AG09309 (cell line): Measurements from ENCODE around the gene SEC14L2.
A peak's percentile ranks its signal among the peaks of the same experiment; 100 is the strongest.

Source experiments
- DNase-seq: peaks from one replicate; pipeline ENCODE4 v3.0.0-alpha.2; 2010; ENCODE audit warnings: low read depth
- H3K4me3 ChIP-seq: 2 replicates; pipeline ENCODE4 v1.5.1; 2011; ENCODE audit warnings: mild to moderate bottlenecking, low read depth, low read length, moderate library complexity; ENCODE audit not compliant: control insufficient read depth
- CTCF ChIP-seq: IDR thresholded peaks from 2 replicates; pipeline ENCODE4 v1.5.1; 2011; ENCODE audit warnings: mild to moderate bottlenecking, low read depth, low read length, inconsistent platforms; ENCODE audit not compliant: insufficient read depth, control insufficient read depth; ENCODE audit errors: missing control alignments

Gene SEC14L2

GRCh38 chr22:30413001-30413400 is 16.2 kb downstream of the SEC14L2 start:
- TF ChIP-seq CTCF: no peak
- no peak for DNase-seq
- no peak overlapping the region for H3K4me3 ChIP-seq

GRCh38 chr22:30413745-30414524 is 17.1 kb downstream of the SEC14L2 start:
- DNase-seq: no peak
- no peak for TF ChIP-seq CTCF
- no peak overlapping the region for H3K4me3 ChIP-seq

- H3K4me3 ChIP-seq: no peak overlapping the region
- no peak for DNase-seq
- no peak for TF ChIP-seq CTCF
These were observed 17.8 kb downstream of the SEC14L2 start for GRCh38 chr22:30414525-30415047.

- no peak for TF ChIP-seq CTCF
- DNase-seq: no peak
- no peak overlapping the region for H3K4me3 ChIP-seq
These were observed 19.6 kb downstream of the SEC14L2 start for GRCh38 chr22:30416403-30416802.

GRCh38 chr22:30416837-30417236 is 20.0 kb downstream of the SEC14L2 start:
- no peak for TF ChIP-seq CTCF
- H3K4me3 ChIP-seq: no peak overlapping the region
- no peak for DNase-seq

- DNase-seq: peak; percentile 59
- TF ChIP-seq CTCF: no peak
- H3K4me3 ChIP-seq: no peak overlapping the region
These were observed 23.7 kb downstream of the SEC14L2 start for GRCh38 chr22:30420347-30421125.
